WI38 (cell line): ENCODE data around the gene EFCAB6.

Source experiments
- H3K4me3 ChIP-seq: 2 replicates; pipeline ENCODE4 v1.5.1; 2011; ENCODE audit warnings: low read depth, mild to moderate bottlenecking, control low read depth, low read length
- CTCF ChIP-seq: IDR thresholded peaks from 2 replicates; pipeline ENCODE4 v1.5.1; 2012; ENCODE audit warnings: low read depth, mild to moderate bottlenecking, control low read depth, low read length

Gene EFCAB6

GRCh38 chr22:43580271-43580750, 231.8 kb downstream of the EFCAB6 start:
- H3K4me3 ChIP-seq: no peak overlapping the region
- TF ChIP-seq CTCF: no peak

GRCh38 chr22:43574738-43575137, 237.4 kb downstream of the EFCAB6 start:
- TF ChIP-seq CTCF: no peak
- no peak overlapping the region for H3K4me3 ChIP-seq

- no peak for TF ChIP-seq CTCF
- no peak overlapping the region for H3K4me3 ChIP-seq
Measured at GRCh38 chr22:43572710-43573109, 239.4 kb downstream of the EFCAB6 start.

- no peak overlapping the region for H3K4me3 ChIP-seq
- no peak for TF ChIP-seq CTCF
Measured at GRCh38 chr22:43571181-43571580, 240.9 kb downstream of the EFCAB6 start.

- no peak for TF ChIP-seq CTCF
- H3K4me3 ChIP-seq: no peak overlapping the region
Measured at GRCh38 chr22:43570531-43571165, 241.5 kb downstream of the EFCAB6 start.

- H3K4me3 ChIP-seq: no peak overlapping the region
- no peak for TF ChIP-seq CTCF
Measured at GRCh38 chr22:43569111-43569510, 243.0 kb downstream of the EFCAB6 start.

- no peak overlapping the region for H3K4me3 ChIP-seq
- no peak for TF ChIP-seq CTCF
Measured at GRCh38 chr22:43567691-43568324, 244.3 kb downstream of the EFCAB6 start.
